ENCODE data around the gene FBXW12.

DNA sequence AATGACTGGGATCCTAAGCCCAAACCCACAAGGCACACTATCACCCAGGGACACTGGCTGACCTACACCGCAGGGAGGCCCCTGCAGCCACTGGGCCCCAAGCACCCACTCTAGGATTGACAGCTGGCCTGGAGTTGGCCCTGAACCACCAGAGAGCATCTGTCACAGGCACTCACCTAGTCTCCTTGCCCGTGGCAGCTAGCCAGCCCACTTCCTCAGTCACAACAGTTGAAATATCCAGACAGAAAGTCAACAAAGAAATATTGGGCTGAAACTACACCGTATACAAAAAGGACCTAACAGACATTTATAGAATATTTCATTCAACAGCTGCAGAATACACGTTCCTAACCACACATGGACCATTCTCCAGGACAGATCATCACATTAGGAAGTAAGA is 33.4 kb upstream of the FBXW12 start:
- TF ChIP-seq, protein P1, sequence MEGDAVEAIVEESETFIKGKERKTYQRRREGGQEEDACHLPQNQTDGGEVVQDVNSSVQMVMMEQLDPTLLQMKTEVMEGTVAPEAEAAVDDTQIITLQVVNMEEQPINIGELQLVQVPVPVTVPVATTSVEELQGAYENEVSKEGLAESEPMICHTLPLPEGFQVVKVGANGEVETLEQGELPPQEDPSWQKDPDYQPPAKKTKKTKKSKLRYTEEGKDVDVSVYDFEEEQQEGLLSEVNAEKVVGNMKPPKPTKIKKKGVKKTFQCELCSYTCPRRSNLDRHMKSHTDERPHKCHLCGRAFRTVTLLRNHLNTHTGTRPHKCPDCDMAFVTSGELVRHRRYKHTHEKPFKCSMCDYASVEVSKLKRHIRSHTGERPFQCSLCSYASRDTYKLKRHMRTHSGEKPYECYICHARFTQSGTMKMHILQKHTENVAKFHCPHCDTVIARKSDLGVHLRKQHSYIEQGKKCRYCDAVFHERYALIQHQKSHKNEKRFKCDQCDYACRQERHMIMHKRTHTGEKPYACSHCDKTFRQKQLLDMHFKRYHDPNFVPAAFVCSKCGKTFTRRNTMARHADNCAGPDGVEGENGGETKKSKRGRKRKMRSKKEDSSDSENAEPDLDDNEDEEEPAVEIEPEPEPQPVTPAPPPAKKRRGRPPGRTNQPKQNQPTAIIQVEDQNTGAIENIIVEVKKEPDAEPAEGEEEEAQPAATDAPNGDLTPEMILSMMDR (IDR thresholded peaks at IDR 0.05), result no peak
- no peak for TF ChIP-seq POLR2A (IDR thresholded peaks at IDR 0.05)
